ENCODE data around the gene MALSU1.

MALSU1 gene

DNA sequence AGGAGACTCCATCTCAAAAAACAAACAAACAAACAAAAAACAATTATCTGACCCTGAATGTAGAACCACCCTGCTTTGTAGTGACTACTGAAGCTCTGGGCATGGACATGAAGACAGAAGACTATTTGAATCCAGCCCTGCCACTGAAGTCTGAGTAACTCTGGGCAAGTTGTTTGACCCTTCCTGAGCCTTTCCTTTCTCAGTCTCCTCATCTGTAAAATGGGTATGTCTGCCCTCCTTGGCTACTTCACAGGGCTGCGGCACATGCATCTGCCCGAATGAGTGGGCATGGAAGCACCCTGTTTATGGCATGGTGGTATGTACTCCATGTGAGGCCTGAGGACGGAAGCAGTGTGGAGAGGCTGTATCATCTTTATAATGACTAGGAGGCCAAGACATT, 22.2 kb upstream of the MALSU1 start:
- no peaks in the 10 kb centered on the region for H4K20me1 ChIP-seq (ENCODE audit: control insufficient read depth, insufficient read depth, low read depth, low read length)
- H3F3A ChIP-seq (ENCODE audit: control insufficient read depth, insufficient read depth) = no peaks in the 10 kb centered on the region; the same call in 1 of the 2 replicates
- H3K79me2 ChIP-seq (ENCODE audit: control insufficient read depth, low read length) = no peaks in the 10 kb centered on the region
- no peak for TF ChIP-seq EZH2phosphoT487 (IDR thresholded peaks at IDR 0.05; ENCODE audit: borderline replicate concordance, low read length)
- TF ChIP-seq, protein P1, sequence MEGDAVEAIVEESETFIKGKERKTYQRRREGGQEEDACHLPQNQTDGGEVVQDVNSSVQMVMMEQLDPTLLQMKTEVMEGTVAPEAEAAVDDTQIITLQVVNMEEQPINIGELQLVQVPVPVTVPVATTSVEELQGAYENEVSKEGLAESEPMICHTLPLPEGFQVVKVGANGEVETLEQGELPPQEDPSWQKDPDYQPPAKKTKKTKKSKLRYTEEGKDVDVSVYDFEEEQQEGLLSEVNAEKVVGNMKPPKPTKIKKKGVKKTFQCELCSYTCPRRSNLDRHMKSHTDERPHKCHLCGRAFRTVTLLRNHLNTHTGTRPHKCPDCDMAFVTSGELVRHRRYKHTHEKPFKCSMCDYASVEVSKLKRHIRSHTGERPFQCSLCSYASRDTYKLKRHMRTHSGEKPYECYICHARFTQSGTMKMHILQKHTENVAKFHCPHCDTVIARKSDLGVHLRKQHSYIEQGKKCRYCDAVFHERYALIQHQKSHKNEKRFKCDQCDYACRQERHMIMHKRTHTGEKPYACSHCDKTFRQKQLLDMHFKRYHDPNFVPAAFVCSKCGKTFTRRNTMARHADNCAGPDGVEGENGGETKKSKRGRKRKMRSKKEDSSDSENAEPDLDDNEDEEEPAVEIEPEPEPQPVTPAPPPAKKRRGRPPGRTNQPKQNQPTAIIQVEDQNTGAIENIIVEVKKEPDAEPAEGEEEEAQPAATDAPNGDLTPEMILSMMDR (IDR thresholded peaks at IDR 0.05; ENCODE audit: low read depth, low read length, poor library complexity, severe bottlenecking) = no peak
- H3K9me2 ChIP-seq (replicated peaks; ENCODE audit: control insufficient read depth, low read length) = no peaks in the 10 kb centered on the region
- H3K4me3 ChIP-seq (ENCODE audit: low read length) = no peak overlapping the region
- no peaks in the 10 kb centered on the region for H3K36me3 ChIP-seq (ENCODE audit: control insufficient read depth, low read length)
- H3K9me3 ChIP-seq (ENCODE audit: control insufficient read depth, insufficient read depth, low read length) = no peaks in the 10 kb centered on the region
- peaks cover 7% of the 10 kb centered on the region; the same call in 1 of the 2 replicates for H3K27me3 ChIP-seq (ENCODE audit: control insufficient read depth, low read length)
- H3K4me1 ChIP-seq (ENCODE audit: control insufficient read depth, low read length) = peaks cover 22% of the 10 kb centered on the region
- H3K27ac ChIP-seq (ENCODE audit: low read depth, low read length) = no peak overlapping the region
- H3K4me2 ChIP-seq (ENCODE audit: low read length) = no peak overlapping the region

DNA sequence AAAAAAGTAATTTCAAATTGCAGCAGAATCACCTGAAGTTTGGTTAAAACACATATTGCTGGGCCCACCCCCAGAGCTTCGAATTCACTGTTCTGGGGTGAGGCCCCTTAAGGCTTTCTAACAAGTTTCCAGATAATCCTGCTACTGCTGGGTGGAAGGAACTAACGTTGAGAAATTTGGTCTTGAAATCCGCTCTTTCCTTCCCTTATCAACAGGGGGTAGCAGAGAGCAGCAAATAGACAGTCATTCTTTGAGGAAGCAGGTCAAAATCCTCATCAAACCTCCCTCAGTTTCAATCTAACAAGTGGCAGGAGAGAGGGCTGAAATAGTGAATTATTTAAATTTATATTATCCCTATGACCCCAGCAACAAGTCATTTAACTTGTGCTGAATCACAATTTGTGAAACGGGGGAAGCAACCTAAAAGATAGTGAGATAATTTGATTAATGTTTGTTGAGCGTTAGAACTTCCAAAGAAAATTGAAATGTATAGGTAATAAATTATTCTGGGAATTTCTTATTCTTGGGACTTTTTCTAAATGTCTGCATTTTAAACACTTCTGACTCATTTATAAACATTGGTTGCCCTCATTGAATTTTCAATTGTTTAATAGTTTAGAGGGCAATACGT, 21.7 kb upstream of the MALSU1 start:
- Histone ChIP-seq H3F3A (ENCODE audit: control insufficient read depth, insufficient read depth) (no peaks in the 10 kb centered on the region; the same call in 1 of the 2 replicates), H3K4me2 (ENCODE audit: low read length) (no peak overlapping the region), H3K27ac (ENCODE audit: low read depth, low read length) (no peak overlapping the region), H4K20me1 (ENCODE audit: control insufficient read depth, insufficient read depth, low read depth, low read length) (no peaks in the 10 kb centered on the region), H3K9me2 (replicated peaks; ENCODE audit: control insufficient read depth, low read length) (no peaks in the 10 kb centered on the region), H3K9me3 (ENCODE audit: control insufficient read depth, insufficient read depth, low read length) (no peaks in the 10 kb centered on the region), H3K36me3 (ENCODE audit: control insufficient read depth, low read length) (no peaks in the 10 kb centered on the region), H3K79me2 (ENCODE audit: control insufficient read depth, low read length) (no peaks in the 10 kb centered on the region), H3K4me1 (ENCODE audit: control insufficient read depth, low read length) (peaks cover 21% of the 10 kb centered on the region), H3K27me3 (ENCODE audit: control insufficient read depth, low read length) (peaks cover 3% of the 10 kb centered on the region; the same call in 1 of the 2 replicates), H3K4me3 (ENCODE audit: low read length) (no peak overlapping the region)
- TF ChIP-seq, protein P1 (IDR thresholded peaks at IDR 0.05; ENCODE audit: low read depth, low read length, poor library complexity, severe bottlenecking) = peak; percentile 79
- no peak for TF ChIP-seq EZH2phosphoT487 (IDR thresholded peaks at IDR 0.05; ENCODE audit: borderline replicate concordance, low read length)

DNA sequence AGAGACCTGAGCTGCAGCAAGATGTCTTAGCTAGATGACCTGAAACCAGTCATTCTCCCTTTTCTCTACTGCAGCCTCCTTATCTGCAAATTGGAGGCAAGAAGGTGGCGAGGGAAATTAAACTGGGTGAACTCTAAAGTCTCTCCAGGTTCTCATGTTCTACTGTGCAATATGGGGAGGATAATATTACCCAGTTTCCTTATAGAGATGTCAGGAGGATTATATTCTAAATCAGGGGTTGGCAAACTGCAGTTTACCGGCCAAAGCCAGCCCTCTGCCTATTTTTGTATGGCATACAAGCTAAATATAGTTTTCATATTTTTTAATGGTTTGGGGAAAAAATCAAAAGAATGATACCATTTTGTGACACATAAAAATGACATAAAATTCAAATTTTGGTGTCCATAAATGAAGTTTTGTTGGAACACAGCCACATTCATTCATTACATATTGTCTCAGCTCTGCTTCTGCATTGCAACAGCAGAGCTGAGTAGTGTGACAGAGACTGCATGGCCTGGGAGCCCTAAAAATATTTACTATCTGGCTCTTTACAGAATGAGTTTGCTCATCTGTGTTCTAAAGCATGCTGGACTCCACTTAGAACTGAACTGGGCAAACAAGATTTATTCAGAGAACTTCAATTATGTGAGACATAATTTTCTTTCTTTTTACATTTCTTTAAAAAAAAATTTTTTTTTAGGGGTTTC, 19.2 kb upstream of the MALSU1 start:
- Histone ChIP-seq H3K4me2 (ENCODE audit: low read length) (no peak overlapping the region), H3K27me3 (ENCODE audit: control insufficient read depth, low read length) (no peaks in the 10 kb centered on the region), H3K79me2 (ENCODE audit: control insufficient read depth, low read length) (no peaks in the 10 kb centered on the region), H4K20me1 (ENCODE audit: control insufficient read depth, insufficient read depth, low read depth, low read length) (no peaks in the 10 kb centered on the region), H3K27ac (ENCODE audit: low read depth, low read length) (no peak overlapping the region), H3K9me3 (ENCODE audit: control insufficient read depth, insufficient read depth, low read length) (no peaks in the 10 kb centered on the region), H3K9me2 (replicated peaks; ENCODE audit: control insufficient read depth, low read length) (no peaks in the 10 kb centered on the region), H3F3A (ENCODE audit: control insufficient read depth, insufficient read depth) (no peaks in the 10 kb centered on the region; the same call in 1 of the 2 replicates), H3K4me3 (ENCODE audit: low read length) (no peak overlapping the region), H3K4me1 (ENCODE audit: control insufficient read depth, low read length) (peaks cover 6% of the 10 kb centered on the region), H3K36me3 (ENCODE audit: control insufficient read depth, low read length) (no peaks in the 10 kb centered on the region)
- TF ChIP-seq EZH2phosphoT487 (IDR thresholded peaks at IDR 0.05; ENCODE audit: borderline replicate concordance, low read length) = no peak
- TF ChIP-seq, protein P1 (IDR thresholded peaks at IDR 0.05; ENCODE audit: low read depth, low read length, poor library complexity, severe bottlenecking) = no peak

Data from DOHH2 (cell line).